ENCODE results near the gene AGA. TPM values are rescaled to one million over a fixed set of nuclear protein-coding genes. Genes with fewer than 3 reads are reported as not detected.

The AGA gene
- total RNA-seq, 1 donor from 2014 or later, result 26.1 TPM

DNA sequence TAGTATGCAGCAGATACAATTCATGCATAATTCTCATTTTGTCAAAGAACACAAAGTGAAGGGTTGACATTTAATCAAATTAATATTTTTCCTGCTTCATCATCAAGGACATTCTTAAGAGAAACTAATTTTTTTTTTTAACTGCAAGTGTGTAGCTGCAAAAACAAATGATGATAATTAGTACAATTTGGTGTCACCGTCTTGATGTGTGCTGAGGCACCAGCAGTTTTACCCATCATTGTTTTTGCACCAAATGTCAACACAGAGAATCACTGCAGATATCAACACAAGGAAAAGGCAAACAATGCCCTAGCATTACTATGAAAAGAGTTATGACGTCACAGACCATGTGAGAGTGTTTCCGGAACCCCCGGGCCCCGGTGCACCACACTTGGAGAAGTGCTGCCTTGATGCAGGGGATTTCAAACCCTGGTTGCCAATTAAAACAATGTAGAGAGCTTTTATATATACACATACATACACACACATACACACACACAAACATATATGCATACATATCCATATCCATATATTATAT lies 55.9 kb downstream of the AGA start:
- Mint-ChIP-seq H3K9me3 (ENCODE audit: unreplicated experiment) (no peaks in the 10 kb centered on the region), H3K4me3 (ENCODE audit: unreplicated experiment) (no peak overlapping the region), H3K27me3 (ENCODE audit: unreplicated experiment) (peaks cover 9% of the 10 kb centered on the region), H3K36me3 (ENCODE audit: unreplicated experiment) (no peaks in the 10 kb centered on the region), H3K27ac (ENCODE audit: unreplicated experiment) (no peak overlapping the region), H3K4me1 (ENCODE audit: unreplicated experiment) (peaks cover 16% of the 10 kb centered on the region)
- TF ChIP-seq, protein P1, sequence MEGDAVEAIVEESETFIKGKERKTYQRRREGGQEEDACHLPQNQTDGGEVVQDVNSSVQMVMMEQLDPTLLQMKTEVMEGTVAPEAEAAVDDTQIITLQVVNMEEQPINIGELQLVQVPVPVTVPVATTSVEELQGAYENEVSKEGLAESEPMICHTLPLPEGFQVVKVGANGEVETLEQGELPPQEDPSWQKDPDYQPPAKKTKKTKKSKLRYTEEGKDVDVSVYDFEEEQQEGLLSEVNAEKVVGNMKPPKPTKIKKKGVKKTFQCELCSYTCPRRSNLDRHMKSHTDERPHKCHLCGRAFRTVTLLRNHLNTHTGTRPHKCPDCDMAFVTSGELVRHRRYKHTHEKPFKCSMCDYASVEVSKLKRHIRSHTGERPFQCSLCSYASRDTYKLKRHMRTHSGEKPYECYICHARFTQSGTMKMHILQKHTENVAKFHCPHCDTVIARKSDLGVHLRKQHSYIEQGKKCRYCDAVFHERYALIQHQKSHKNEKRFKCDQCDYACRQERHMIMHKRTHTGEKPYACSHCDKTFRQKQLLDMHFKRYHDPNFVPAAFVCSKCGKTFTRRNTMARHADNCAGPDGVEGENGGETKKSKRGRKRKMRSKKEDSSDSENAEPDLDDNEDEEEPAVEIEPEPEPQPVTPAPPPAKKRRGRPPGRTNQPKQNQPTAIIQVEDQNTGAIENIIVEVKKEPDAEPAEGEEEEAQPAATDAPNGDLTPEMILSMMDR (IDR thresholded peaks at IDR 0.05), result no peak
- no peak for DNase-seq (ENCODE audit: extremely low spot score, unreplicated experiment)

DNA sequence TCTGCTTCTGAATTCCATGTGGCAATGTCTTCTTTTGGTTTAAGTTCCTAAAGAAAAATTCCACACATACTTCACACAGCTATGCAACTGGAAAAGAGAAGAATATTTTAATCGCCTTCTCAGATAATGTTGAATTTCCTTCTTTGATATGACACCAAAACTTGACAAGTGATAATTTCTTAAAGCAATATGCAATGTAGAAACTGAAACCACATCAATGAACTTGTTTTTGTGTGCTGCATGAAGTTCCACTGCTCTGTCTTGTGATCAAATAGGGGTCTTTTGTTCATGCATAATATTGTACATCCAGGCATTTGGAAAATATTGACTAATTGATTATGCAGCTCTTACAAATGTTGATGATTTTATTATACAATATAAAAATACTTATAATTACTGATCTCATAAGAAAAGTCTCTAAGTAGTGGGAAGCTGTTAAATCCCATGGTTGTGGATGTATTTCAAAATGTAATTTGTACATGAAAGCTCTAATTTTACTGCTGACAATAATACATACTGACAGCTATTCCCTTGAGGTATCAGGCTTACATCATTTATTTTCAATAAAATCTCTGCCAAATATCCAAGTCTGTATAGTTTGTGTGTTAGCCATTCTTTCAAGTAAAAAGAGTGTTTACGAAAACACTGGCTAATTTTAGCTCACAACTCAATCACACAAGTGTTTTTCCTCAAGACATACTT lies 56.5 kb downstream of the AGA start:
- Mint-ChIP-seq H3K36me3 (ENCODE audit: unreplicated experiment) (no peaks in the 10 kb centered on the region), H3K9me3 (ENCODE audit: unreplicated experiment) (no peaks in the 10 kb centered on the region), H3K27ac (ENCODE audit: unreplicated experiment) (no peak overlapping the region), H3K4me1 (ENCODE audit: unreplicated experiment) (peaks cover 16% of the 10 kb centered on the region), H3K4me3 (ENCODE audit: unreplicated experiment) (no peak overlapping the region), H3K27me3 (ENCODE audit: unreplicated experiment) (peaks cover 5% of the 10 kb centered on the region)
- TF ChIP-seq, protein P1 (IDR thresholded peaks at IDR 0.05), result no peak
- DNase-seq (ENCODE audit: extremely low spot score, unreplicated experiment), result no peak

- H3K27me3 Mint-ChIP-seq (ENCODE audit: unreplicated experiment), result peaks cover 4% of the 10 kb centered on the region
- TF ChIP-seq, protein P1 (IDR thresholded peaks at IDR 0.05), result no peak
- no peak overlapping the region for H3K4me3 Mint-ChIP-seq (ENCODE audit: unreplicated experiment)
- H3K9me3 Mint-ChIP-seq (ENCODE audit: unreplicated experiment), result no peaks in the 10 kb centered on the region
- no peaks in the 10 kb centered on the region for H3K36me3 Mint-ChIP-seq (ENCODE audit: unreplicated experiment)
- DNase-seq (ENCODE audit: extremely low spot score, unreplicated experiment), result no peak
- H3K27ac Mint-ChIP-seq (ENCODE audit: unreplicated experiment), result no peak overlapping the region
- peaks cover 14% of the 10 kb centered on the region for H3K4me1 Mint-ChIP-seq (ENCODE audit: unreplicated experiment)
Observed at GRCh38 chr4:177384856-177385397, 57.3 kb downstream of the AGA start.

- peaks cover 14% of the 10 kb centered on the region for H3K4me1 Mint-ChIP-seq (ENCODE audit: unreplicated experiment)
- no peak for DNase-seq (ENCODE audit: extremely low spot score, unreplicated experiment)
- no peak overlapping the region for H3K27ac Mint-ChIP-seq (ENCODE audit: unreplicated experiment)
- no peaks in the 10 kb centered on the region for H3K9me3 Mint-ChIP-seq (ENCODE audit: unreplicated experiment)
- H3K27me3 Mint-ChIP-seq (ENCODE audit: unreplicated experiment), result peaks cover 20% of the 10 kb centered on the region
- H3K36me3 Mint-ChIP-seq (ENCODE audit: unreplicated experiment), result no peaks in the 10 kb centered on the region
- H3K4me3 Mint-ChIP-seq (ENCODE audit: unreplicated experiment), result no peak overlapping the region
- TF ChIP-seq, protein P1 (IDR thresholded peaks at IDR 0.05), result no peak
Observed at GRCh38 chr4:177381762-177382310, 60.4 kb downstream of the AGA start.

Other genes starting within 250 kb of the AGA start
- gene NEIL3, start 132.6 kb downstream of the AGA start, total RNA-seq, result 2.1 and 2.3 TPM in 2 replicates